HUES6 (cell line): ENCODE measurements around the gene LHX5.

ENCODE experiments used
- H3K27ac ChIP-seq: 2 replicates; pipeline ENCODE4 v1.7.0; 2013; ENCODE audit warnings: low read depth, mild to moderate bottlenecking, low read length, inconsistent platforms
- H3K27me3 ChIP-seq: 2 replicates; pipeline ENCODE4 v1.6.1; 2013; ENCODE audit warnings: low read length; ENCODE audit not compliant: control insufficient read depth, insufficient read depth
- H3K36me3 ChIP-seq: 2 replicates; pipeline ENCODE4 v1.6.1; 2013; ENCODE audit warnings: low read length; ENCODE audit not compliant: control insufficient read depth, insufficient read depth
- H3K4me1 ChIP-seq: 2 replicates; pipeline ENCODE4 v1.6.1; 2013; ENCODE audit warnings: low read length; ENCODE audit not compliant: control insufficient read depth, insufficient read depth
- H3K4me3 ChIP-seq: 2 replicates; pipeline ENCODE4 v1.5.1; 2013; ENCODE audit warnings: low read depth, low read length
- H3K9ac ChIP-seq: one replicate; pipeline ENCODE4 v1.6.1; 2013; ENCODE audit warnings: mild to moderate bottlenecking, low read length
- H3K9me3 ChIP-seq: 2 replicates; pipeline ENCODE4 v1.6.1; 2013; ENCODE audit warnings: low read depth, low read length; ENCODE audit not compliant: control insufficient read depth, insufficient read depth

The LHX5 gene

DNA sequence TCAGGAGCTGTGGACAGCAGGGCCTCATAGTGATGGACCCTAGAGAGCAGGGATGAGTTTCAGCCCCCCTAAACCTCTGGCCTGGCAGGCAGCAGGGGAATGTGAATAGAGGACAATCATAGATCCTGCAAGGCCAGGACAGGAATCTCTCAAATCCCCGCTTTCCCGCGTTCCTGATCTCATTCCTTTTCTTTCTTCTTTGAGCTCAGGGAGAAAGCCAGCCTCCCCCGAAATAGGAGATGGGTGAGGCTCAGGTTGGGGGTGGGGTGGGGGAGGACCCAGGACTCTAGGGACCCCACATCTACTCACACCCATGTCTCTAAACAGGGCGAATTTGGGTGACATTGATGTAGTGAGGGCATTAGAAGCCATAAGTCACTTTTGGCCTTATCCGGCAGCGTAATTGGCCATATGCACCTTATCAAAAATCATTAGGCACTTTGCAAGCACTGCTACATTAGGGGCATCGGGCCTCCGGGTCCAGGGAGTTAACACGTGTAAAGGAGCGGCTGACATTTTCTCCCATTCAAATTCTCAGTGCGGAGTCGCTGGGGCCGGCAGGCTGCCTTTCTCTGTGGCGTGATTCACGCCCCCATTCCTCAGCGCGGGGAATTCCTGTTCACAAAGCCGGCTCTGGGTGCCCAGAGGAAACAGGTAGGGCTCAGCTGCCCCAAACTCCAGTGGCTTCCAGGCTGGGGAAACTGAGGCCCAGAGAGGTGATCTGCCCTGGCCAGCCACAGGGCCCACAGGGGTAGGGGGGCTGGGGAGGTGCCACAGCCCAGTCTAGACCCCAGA is 1.5 kb downstream of the LHX5 start:
- Histone ChIP-seq H3K36me3 (no peaks in the 10 kb centered on the region), H3K27me3 (peaks cover 100% of the 10 kb centered on the region), H3K4me1 (peaks cover 65% of the 10 kb centered on the region), H3K4me3 (no peak overlapping the region), H3K27ac (no peak overlapping the region), H3K9ac (no peak overlapping the region), H3K9me3 (no peaks in the 10 kb centered on the region)

DNA sequence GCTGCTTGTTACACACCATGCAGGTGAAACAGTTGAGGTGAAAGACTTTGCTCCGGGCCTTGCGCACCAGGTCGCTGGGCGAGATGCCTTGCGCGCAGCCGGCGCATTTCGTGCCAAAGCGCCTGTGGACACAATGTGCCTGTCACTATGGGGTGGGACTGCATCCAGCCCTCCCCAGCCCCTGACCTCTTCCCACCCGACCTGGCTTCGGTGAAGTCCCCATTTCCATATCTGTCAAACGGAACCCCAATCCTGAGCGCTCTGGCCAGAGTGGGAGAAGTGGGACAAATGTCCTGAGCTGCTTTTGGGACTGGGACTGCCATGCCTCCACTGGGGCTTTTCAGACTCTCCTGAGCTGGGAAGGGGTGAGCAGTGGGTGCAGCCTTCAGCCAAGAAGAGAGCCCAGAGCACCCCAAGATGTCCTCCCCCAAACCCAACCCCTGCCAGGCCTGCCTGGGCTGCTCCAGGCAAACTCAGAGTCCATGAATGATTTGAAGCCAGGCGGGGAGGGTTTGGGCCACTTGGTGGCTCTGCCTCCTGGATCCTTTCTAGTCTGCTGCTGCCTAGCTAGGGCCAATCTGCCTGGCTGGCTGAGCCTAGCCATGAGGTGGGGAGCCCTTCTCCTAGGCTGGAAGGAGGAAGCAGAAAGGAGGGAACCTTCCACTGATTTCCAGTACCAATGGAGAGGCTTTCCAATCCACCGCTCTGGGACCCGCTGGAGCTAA is 2.3 kb downstream of the LHX5 start:
- Histone ChIP-seq H3K9me3 (no peaks in the 10 kb centered on the region), H3K27me3 (peaks cover 100% of the 10 kb centered on the region), H3K27ac (no peak overlapping the region), H3K4me3 (peak overlapping the region; percentile 62), H3K9ac (no peak overlapping the region), H3K4me1 (peaks cover 67% of the 10 kb centered on the region), H3K36me3 (no peaks in the 10 kb centered on the region)

DNA sequence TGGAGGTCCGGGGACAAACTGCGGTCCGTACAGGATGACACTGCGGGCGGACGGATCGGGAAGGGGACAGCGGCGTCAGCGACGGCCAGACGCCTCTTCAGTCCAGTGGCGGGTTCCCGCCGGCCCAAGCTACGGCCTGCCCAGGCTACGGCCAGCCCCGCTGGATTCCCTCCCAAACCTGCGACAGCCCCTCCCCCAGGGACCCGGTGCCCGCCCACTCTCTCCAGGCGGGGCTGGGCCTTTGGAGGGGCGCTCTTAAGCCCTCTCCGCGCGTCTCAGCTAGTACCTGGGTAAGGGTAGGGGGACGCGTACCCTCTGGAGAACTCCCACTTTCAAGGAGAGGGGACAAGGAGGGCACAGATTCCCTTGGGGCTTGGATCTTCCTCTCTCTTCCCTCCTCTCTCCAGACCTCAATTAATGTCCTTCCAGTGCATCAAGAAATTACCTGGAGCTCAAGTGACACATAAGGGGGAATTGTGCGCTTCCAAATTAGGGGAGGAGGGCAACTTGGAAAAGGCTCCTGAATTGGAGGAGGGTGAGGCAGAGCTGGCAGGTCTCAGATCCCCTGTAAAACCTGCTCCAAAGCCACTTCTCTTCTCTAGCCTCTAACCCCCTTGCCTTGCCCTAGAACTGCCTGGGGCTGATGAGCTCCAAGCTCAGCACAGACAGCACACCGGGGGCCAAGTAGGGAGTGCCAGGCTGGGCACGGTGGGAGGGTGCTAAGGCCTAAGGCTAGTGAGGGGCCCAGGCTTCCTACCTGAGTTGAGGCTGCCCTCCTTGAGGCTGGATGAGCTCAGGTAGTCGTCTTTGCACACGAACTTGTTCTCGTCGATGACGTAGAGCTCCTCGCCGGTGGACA is 3.1 kb downstream of the LHX5 start:
- no peaks in the 10 kb centered on the region for H3K9me3 ChIP-seq
- no peaks in the 10 kb centered on the region for H3K36me3 ChIP-seq
- H3K4me1 ChIP-seq = peaks cover 72% of the 10 kb centered on the region
- H3K4me3 ChIP-seq = peak overlapping the region; percentile 62
- peaks cover 100% of the 10 kb centered on the region for H3K27me3 ChIP-seq
- no peak overlapping the region for H3K9ac ChIP-seq
- no peak overlapping the region for H3K27ac ChIP-seq

- Histone ChIP-seq H3K4me1 (peaks cover 68% of the 10 kb centered on the region), H3K9me3 (no peaks in the 10 kb centered on the region), H3K4me3 (peak overlapping the region; percentile 62), H3K9ac (no peak overlapping the region), H3K27me3 (peaks cover 100% of the 10 kb centered on the region), H3K36me3 (no peaks in the 10 kb centered on the region), H3K27ac (no peak overlapping the region)
Measured at GRCh38 chr12:113467502-113468364, 3.9 kb downstream of the LHX5 start.

DNA sequence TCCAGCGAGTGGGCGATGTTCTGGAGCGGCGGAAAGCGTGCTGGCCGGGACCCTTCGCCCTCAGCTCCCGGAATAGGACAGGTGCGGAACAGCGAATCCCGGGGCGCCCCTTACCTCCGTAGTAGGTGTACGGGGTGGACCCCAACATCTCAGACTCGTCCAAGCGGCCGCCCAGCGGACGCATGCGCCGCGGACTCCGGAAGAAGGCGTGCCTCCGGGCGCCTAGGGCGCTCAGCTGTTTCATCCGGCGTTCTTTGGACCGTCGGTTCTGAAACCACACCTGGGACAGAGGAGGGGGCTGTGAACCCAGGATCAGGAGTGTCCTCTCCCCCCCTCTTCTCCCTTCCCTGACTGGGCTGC is 4.5 kb downstream of the LHX5 start:
- Histone ChIP-seq H3K9me3 (no peaks in the 10 kb centered on the region), H3K4me3 (peak overlapping the region; percentile 62)

DNA sequence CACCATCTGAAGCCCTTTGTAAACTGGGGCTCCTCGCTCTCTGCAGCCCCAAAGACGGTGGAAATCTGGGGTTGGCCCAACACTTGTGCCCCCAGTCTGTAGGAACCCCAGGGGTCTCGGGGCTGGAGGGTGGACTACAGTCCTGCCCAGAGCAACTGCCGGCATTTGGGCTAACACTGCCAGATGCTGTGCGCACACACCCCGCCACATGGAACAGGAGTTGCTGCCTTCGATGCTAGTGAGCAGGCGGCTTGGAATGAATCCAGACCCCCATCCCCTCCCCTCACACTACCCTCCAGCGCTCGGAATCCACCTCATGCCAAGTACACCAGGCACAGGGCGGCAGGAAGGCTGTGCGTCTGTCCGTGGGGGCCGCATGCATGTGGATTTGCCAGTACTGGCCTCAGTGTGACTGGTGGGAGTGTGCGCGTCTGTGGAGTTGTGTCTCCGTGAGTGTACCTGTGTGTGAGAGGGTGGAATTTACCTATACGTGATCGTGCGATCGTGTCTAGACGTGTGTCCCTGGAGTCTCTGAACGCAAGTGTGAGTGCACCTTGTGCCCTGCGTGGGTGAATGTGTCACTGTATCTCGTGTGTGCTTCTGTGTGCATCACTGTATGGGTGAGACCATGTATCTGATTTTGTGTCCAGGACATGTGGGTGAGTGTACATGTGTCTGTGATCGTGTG is 5.1 kb downstream of the LHX5 start:
- no peak overlapping the region for H3K27ac ChIP-seq
- peak overlapping the region; percentile 62 for H3K4me3 ChIP-seq
- H3K4me1 ChIP-seq = peaks cover 62% of the 10 kb centered on the region
- peaks cover 100% of the 10 kb centered on the region for H3K27me3 ChIP-seq
- H3K36me3 ChIP-seq = no peaks in the 10 kb centered on the region
- no peak overlapping the region for H3K9ac ChIP-seq
- H3K9me3 ChIP-seq = no peaks in the 10 kb centered on the region

More for the DNA sequence above, 4.5 kb downstream of the LHX5 start:
- peaks cover 66% of the 10 kb centered on the region for H3K4me1 ChIP-seq
- H3K36me3 ChIP-seq = no peaks in the 10 kb centered on the region
- H3K27ac ChIP-seq = no peak overlapping the region
- no peak overlapping the region for H3K9ac ChIP-seq
- H3K27me3 ChIP-seq = peaks cover 100% of the 10 kb centered on the region

GRCh38 chr12:113465808-113466453 is 5.7 kb downstream of the LHX5 start:
- peak overlapping the region; percentile 62 for H3K4me3 ChIP-seq
- H3K36me3 ChIP-seq = no peaks in the 10 kb centered on the region
- peaks cover 57% of the 10 kb centered on the region for H3K4me1 ChIP-seq
- H3K27ac ChIP-seq = no peak overlapping the region
- H3K27me3 ChIP-seq = peaks cover 100% of the 10 kb centered on the region
- no peaks in the 10 kb centered on the region for H3K9me3 ChIP-seq
- H3K9ac ChIP-seq = no peak overlapping the region

DNA sequence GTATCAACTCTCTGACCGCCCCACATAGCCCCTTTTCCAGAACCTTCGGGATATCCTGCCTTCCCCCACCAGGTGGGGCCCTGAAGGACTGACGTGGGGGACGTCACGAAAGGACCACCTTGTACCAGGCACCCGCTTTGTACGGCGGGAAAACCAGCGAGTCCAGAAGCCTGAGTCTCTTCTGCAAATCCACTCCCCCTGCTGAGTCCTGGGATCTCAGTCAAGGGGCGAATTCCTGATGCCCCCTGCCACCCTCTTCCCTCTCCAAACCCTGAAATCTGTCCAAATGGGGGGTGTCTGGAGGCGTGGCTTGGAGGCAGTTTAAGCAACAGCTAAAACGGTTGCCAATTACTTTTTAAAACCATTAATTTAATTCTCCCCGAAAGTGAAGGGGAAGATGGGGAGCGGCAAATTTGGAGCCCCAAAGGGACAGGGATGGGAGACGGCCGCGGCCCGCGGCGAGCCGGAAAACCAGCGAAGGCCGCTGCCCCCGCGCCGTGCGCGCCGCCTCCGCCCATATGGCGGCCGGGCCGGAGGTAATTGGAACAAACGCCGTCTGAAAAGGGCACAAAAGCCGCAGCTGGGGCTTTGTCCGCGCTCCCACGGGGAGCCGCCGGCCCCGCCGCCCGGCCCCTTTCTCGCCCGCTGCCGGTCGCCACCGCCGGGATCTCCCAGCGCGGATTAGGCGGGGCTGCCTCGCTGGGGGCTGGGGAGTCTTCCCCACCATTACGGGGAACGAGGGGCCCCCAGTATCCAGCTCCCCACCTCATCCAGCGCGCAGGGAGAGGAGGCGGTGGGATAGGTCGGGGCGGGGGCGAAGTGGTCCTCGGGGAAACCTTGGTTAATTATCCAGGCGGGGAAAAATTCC is 6.6 kb downstream of the LHX5 start:
- H3K4me3 ChIP-seq = peak overlapping the region; percentile 35
- no peaks in the 10 kb centered on the region for H3K9me3 ChIP-seq
- H3K9ac ChIP-seq = no peak overlapping the region
- H3K27ac ChIP-seq = no peak overlapping the region
- peaks cover 99% of the 10 kb centered on the region for H3K27me3 ChIP-seq
- no peaks in the 10 kb centered on the region for H3K36me3 ChIP-seq
- peaks cover 51% of the 10 kb centered on the region for H3K4me1 ChIP-seq

DNA sequence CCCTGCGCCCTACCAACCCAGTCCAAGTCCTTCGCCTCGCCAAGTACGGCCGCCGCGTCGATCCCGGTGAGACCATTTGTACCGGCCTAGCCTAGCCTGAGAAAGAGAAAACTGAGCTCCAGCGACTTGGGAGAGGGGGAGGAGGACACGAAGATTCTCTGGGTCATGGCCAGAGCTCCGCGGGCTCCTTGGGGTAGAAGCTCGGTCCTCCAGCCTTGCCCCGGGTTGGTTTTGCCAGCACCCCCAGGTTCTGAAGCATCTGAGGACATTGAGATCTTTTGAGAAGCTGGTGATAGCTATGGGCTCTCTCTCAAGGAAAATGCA is 7.3 kb downstream of the LHX5 start:
- Histone ChIP-seq H3K4me1 (peaks cover 51% of the 10 kb centered on the region), H3K9me3 (no peaks in the 10 kb centered on the region), H3K9ac (no peak overlapping the region), H3K4me3 (peak overlapping the region; percentile 37), H3K27me3 (peaks cover 99% of the 10 kb centered on the region), H3K36me3 (no peaks in the 10 kb centered on the region), H3K27ac (no peak overlapping the region)
